Uterus (tissue), 4 donors: Measurements from ENCODE around the gene DCUN1D2. TPM values are rescaled to one million over a fixed set of nuclear protein-coding genes. Genes with fewer than 3 reads are reported as not detected.
"Not testable (repeated sequence)": the region's sequence is repeated elsewhere in the genome, so short reads cannot be mapped to it uniquely, and the experiment has no call there.

Source experiments
- DNase-seq, 2 donors: peaks; one replicate each; pipeline ENCODE4 v3.0.0-alpha.2; 2019 to 2020
- H3K27ac ChIP-seq, 2 donors: fragments of 200-600 bp; sonication (generic); 1 replicate in 1 of 2; 2 replicates in 1 of 2; pipeline ENCODE4 v1.5.1; 2016 to 2018
- H3K27me3 ChIP-seq, 2 donors: fragments of 200-600 bp; sonication (generic); one replicate each; pipeline ENCODE4 v1.5.1; 2018 to 2019; ENCODE audit warnings: control low read depth in 1 of 2
- H3K36me3 ChIP-seq, 2 donors: fragments of 200-600 bp; sonication (generic); one replicate each; pipeline ENCODE4 v1.5.1; 2019; ENCODE audit warnings: control low read depth in 1 of 2
- H3K4me1 ChIP-seq, 2 donors: fragments of 200-600 bp; sonication (generic); one replicate each; pipeline ENCODE4 v1.5.1; 2018 to 2019; ENCODE audit warnings: control low read depth in 1 of 2
- H3K4me3 ChIP-seq, 2 donors: fragments of 200-600 bp; sonication (generic); 1 replicate in 1 of 2; 2 replicates in 1 of 2; pipeline ENCODE4 v1.5.1; 2018 to 2019; ENCODE audit warnings: mild to moderate bottlenecking in 1 of 2
- H3K9me3 ChIP-seq, 2 donors: fragments of 200-600 bp; sonication (generic); one replicate each; pipeline ENCODE4 v1.5.1; 2019; ENCODE audit warnings: control low read depth in 1 of 2
- POLR2A ChIP-seq, 2 donors: fragments of 450-650 bp; IDR thresholded peaks; one replicate each; pipeline ENCODE4 v1.6.1; 2016; ENCODE audit warnings: antibody characterized with exemption in 2 of 2, mild to moderate bottlenecking in 1 of 2, moderate library complexity in 1 of 2
- intact Hi-C: fragments of 100-400 bp; cut with DNase I; formaldehyde crosslinking; loops from one replicate; pipeline ENCODE4 v1.15.1; 2023; ENCODE audit warnings: low total_unique reads
- total RNA-seq, 4 donors: library from RNA; depleted of rRNA in 3 of 4; stranded (reverse); fragments of >200 nt in 3 of 4; gene quantifications; one replicate each; pipeline versions ENCODE4 v1.1.0 to v1.2.4, GENCODE V29; 2014 to 2023
- TF ChIP-seq, protein P1 (sequence below), 4 experiments: fragments of 200-600 bp in 2 of 4; fragments of 450-650 bp in 2 of 4; sonication (generic) in 2 of 4; IDR thresholded peaks; one replicate each; pipeline ENCODE4 v1.5.1; 2016 to 2019; ENCODE audit warnings: antibody characterized with exemption in 4 of 4, mild to moderate bottlenecking in 2 of 4, moderate library complexity in 1 of 4
- donor health status: DM: yes; HTN: yes; CAD: no.

The DCUN1D2 gene
- total RNA-seq, 4 donors from 2014 or later, result 7.7 to 68.2 (median 29.3) TPM

- TF ChIP-seq, protein P1, sequence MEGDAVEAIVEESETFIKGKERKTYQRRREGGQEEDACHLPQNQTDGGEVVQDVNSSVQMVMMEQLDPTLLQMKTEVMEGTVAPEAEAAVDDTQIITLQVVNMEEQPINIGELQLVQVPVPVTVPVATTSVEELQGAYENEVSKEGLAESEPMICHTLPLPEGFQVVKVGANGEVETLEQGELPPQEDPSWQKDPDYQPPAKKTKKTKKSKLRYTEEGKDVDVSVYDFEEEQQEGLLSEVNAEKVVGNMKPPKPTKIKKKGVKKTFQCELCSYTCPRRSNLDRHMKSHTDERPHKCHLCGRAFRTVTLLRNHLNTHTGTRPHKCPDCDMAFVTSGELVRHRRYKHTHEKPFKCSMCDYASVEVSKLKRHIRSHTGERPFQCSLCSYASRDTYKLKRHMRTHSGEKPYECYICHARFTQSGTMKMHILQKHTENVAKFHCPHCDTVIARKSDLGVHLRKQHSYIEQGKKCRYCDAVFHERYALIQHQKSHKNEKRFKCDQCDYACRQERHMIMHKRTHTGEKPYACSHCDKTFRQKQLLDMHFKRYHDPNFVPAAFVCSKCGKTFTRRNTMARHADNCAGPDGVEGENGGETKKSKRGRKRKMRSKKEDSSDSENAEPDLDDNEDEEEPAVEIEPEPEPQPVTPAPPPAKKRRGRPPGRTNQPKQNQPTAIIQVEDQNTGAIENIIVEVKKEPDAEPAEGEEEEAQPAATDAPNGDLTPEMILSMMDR (IDR thresholded peaks at IDR 0.05), result no peak
- no peak for TF ChIP-seq POLR2A (IDR thresholded peaks at IDR 0.05)
- H3K27ac ChIP-seq, result no peak overlapping the region
- no peaks in the 10 kb centered on the region for H3K4me1 ChIP-seq
- no peak for DNase-seq
- H3K36me3 ChIP-seq, result no peaks in the 10 kb centered on the region
- no peaks in the 10 kb centered on the region for H3K9me3 ChIP-seq
- intact Hi-C loops, result no loop called here
- H3K27me3 ChIP-seq, result no peaks in the 10 kb centered on the region
- no peak overlapping the region for H3K4me3 ChIP-seq
These were observed 37.7 kb upstream of the DCUN1D2 start for GRCh38 chr13:113528101-113528812.

- no peak overlapping the region for H3K4me3 ChIP-seq
- no peaks in the 10 kb centered on the region for H3K27me3 ChIP-seq
- intact Hi-C loops, result no loop called here
- DNase-seq, result no peak
- TF ChIP-seq POLR2A (IDR thresholded peaks at IDR 0.05), result no peak
- TF ChIP-seq, protein P1 (IDR thresholded peaks at IDR 0.05), result no peak
- no peaks in the 10 kb centered on the region for H3K9me3 ChIP-seq
- no peaks in the 10 kb centered on the region for H3K36me3 ChIP-seq
- no peaks in the 10 kb centered on the region for H3K4me1 ChIP-seq
- H3K27ac ChIP-seq, result no peak overlapping the region
These were observed 36.9 kb upstream of the DCUN1D2 start for GRCh38 chr13:113527272-113527958.

- Histone ChIP-seq H3K27me3 (no peaks in the 10 kb centered on the region), H3K9me3 (no peaks in the 10 kb centered on the region), H3K36me3 (no peaks in the 10 kb centered on the region), H3K4me1 (no peaks in the 10 kb centered on the region), H3K27ac (no peak overlapping the region), H3K4me3 (no peak overlapping the region)
- DNase-seq, result no peak
- intact Hi-C loops, result no loop called here
- TF ChIP-seq, protein P1 (IDR thresholded peaks at IDR 0.05), result no peak
- no peak for TF ChIP-seq POLR2A (IDR thresholded peaks at IDR 0.05)
These were observed 36.1 kb upstream of the DCUN1D2 start for GRCh38 chr13:113526466-113527220.

DNA sequence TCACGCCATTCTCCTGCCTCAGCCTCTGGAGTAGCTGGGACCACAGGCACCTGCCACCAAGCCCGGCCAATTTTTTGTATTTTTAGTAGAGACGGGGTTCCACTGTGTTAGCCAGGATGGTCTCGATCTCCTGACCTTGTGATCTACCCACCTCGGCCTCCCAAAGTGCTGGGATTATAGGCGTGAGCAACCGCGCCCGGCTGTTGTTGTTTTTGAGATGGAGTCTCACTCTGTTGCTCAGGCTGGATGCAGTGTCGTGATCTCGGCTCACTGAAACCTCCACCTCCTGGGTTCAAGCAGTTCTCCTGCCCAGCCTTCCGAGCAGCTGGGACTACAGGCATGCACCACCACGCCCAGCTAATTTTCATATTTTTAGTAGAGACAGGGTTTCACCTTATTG, 31.9 kb upstream of the DCUN1D2 start:
- H3K27ac ChIP-seq, intact Hi-C loops, H3K36me3 ChIP-seq, H3K27me3 ChIP-seq, H3K4me1 ChIP-seq, DNase-seq, H3K4me3 ChIP-seq, H3K9me3 ChIP-seq: not testable (repeated sequence)

GRCh38 chr13:113520571-113520970, 30.1 kb upstream of the DCUN1D2 start:
- TF ChIP-seq, protein P1 (IDR thresholded peaks at IDR 0.05), result no peak
- no peak for TF ChIP-seq POLR2A (IDR thresholded peaks at IDR 0.05)
- Histone ChIP-seq H3K27me3 (no peaks in the 10 kb centered on the region), H3K4me1 (no peaks in the 10 kb centered on the region), H3K9me3 (no peaks in the 10 kb centered on the region), H3K36me3 (no peaks in the 10 kb centered on the region), H3K27ac (no peak overlapping the region), H3K4me3 (no peak overlapping the region)
- intact Hi-C loops, result no loop called here
- no peak for DNase-seq
